ENCODE results near the gene IL17C. TPM values are rescaled to one million over a fixed set of nuclear protein-coding genes. Genes with fewer than 3 reads are reported as not detected.
"Not testable (repeated sequence)": the region's sequence is repeated elsewhere in the genome, so short reads cannot be mapped to it uniquely, and the experiment has no call there.

Gene IL17C
- total and polyA plus RNA-seq, 2 donors, result 0.05 to 0.09 TPM

GRCh38 chr16:88658714-88659113, 20.3 kb downstream of the IL17C start:
- H3K4me3 ChIP-seq (ENCODE audit: low read length in 2 of 2), result no peak overlapping the region
- peaks cover 12 to 15% of the 10 kb centered on the region in 2 donors for H3K36me3 ChIP-seq (ENCODE audit: control insufficient read depth in 2 of 2, insufficient read depth in 2 of 2, low read length in 1 of 2)
- H3K4me1 ChIP-seq (ENCODE audit: control insufficient read depth in 2 of 2, insufficient read depth in 2 of 2, low read length in 2 of 2), result peaks cover 4 to 8% of the 10 kb centered on the region in 2 donors
- H3K27me3 ChIP-seq (ENCODE audit: control insufficient read depth in 2 of 2, insufficient read depth in 1 of 2, low read length in 1 of 2), result peaks cover 0 to 7% of the 10 kb centered on the region in 2 donors
- 97% methylated on average over 15 of the region's 15 CpGs for WGBS
- no peak for DNase-seq (ENCODE audit: low read depth in 6 of 9, low spot score in 9 of 9)
- no peak overlapping the region for H3K27ac ChIP-seq (ENCODE audit: low read depth in 1 of 2, low read length in 1 of 2)
- H3K9me3 ChIP-seq (ENCODE audit: control insufficient read depth in 2 of 2, insufficient read depth in 1 of 2, low read length in 1 of 2), result peaks cover 0 to 8% of the 10 kb centered on the region in 2 donors

DNA sequence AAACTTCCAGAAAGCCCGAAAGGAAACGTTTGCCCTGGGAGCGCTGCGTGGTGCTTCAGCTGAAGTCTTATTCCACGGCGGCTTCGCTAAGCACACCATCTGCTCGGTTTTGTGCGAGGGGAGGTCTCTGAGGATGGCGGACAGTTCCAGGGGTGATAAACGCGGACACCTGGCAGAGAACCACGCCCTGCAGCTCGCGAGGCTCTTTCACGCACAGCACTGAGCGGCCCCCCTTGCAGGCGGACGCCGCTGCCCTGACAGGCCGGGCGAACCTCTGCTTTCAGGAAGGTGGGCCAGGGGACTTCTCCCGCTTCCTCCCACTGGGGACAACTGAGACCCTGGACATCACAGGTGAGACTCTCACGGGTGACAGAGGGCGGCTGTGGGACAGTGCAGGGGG, 20.8 kb downstream of the IL17C start:
- no peak for DNase-seq (ENCODE audit: low read depth in 6 of 9, low spot score in 9 of 9)
- peaks cover 12 to 15% of the 10 kb centered on the region in 2 donors for H3K36me3 ChIP-seq (ENCODE audit: control insufficient read depth in 2 of 2, insufficient read depth in 2 of 2, low read length in 1 of 2)
- H3K4me1 ChIP-seq (ENCODE audit: control insufficient read depth in 2 of 2, insufficient read depth in 2 of 2, low read length in 2 of 2), result peaks cover 4 to 12% of the 10 kb centered on the region in 2 donors
- H3K27ac ChIP-seq (ENCODE audit: low read depth in 1 of 2, low read length in 1 of 2), result no peak overlapping the region
- peaks cover 0 to 8% of the 10 kb centered on the region in 2 donors for H3K9me3 ChIP-seq (ENCODE audit: control insufficient read depth in 2 of 2, insufficient read depth in 1 of 2, low read length in 1 of 2)
- peaks cover 0 to 11% of the 10 kb centered on the region in 2 donors for H3K27me3 ChIP-seq (ENCODE audit: control insufficient read depth in 2 of 2, insufficient read depth in 1 of 2, low read length in 1 of 2)
- 98% methylated on average over 25 of the region's 25 CpGs for WGBS
- H3K4me3 ChIP-seq (ENCODE audit: low read length in 2 of 2), result no peak overlapping the region

DNA sequence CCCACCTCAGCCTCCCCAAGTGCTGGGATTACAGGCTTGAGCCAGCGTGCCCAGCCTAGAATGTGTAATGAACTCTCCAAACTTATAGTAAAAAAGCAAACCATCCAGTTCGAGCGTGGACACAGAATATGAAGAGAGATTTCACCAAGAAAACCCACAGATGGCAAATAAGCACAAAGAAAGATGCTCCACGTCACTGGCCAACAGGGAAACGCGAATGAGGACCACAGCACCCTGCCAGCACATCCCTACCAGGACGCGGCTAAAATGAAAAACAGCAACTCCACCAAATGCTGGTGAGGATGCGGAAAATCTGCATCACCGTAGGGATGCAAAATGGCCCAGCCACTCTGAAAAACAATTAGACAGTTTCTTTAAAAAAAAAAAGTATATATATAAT, 23.1 kb downstream of the IL17C start:
- Histone ChIP-seq H3K27ac (ENCODE audit: low read depth in 1 of 2, low read length in 1 of 2) (no peak overlapping the region), H3K36me3 (ENCODE audit: control insufficient read depth in 2 of 2, insufficient read depth in 2 of 2, low read length in 1 of 2) (peaks cover 3 to 4% of the 10 kb centered on the region in 2 donors), H3K27me3 (ENCODE audit: control insufficient read depth in 2 of 2, insufficient read depth in 1 of 2, low read length in 1 of 2) (peaks cover 0 to 13% of the 10 kb centered on the region in 2 donors), H3K4me1 (ENCODE audit: control insufficient read depth in 2 of 2, insufficient read depth in 2 of 2, low read length in 2 of 2) (peaks cover 4 to 13% of the 10 kb centered on the region in 2 donors), H3K9me3 (ENCODE audit: control insufficient read depth in 2 of 2, insufficient read depth in 1 of 2, low read length in 1 of 2) (peaks cover 0 to 2% of the 10 kb centered on the region in 2 donors), H3K4me3 (ENCODE audit: low read length in 2 of 2) (no peak overlapping the region)
- DNase-seq (ENCODE audit: low read depth in 6 of 9, low spot score in 9 of 9), result no peak
- WGBS, result 96% methylated on average over 10 of the region's 10 CpGs

DNA sequence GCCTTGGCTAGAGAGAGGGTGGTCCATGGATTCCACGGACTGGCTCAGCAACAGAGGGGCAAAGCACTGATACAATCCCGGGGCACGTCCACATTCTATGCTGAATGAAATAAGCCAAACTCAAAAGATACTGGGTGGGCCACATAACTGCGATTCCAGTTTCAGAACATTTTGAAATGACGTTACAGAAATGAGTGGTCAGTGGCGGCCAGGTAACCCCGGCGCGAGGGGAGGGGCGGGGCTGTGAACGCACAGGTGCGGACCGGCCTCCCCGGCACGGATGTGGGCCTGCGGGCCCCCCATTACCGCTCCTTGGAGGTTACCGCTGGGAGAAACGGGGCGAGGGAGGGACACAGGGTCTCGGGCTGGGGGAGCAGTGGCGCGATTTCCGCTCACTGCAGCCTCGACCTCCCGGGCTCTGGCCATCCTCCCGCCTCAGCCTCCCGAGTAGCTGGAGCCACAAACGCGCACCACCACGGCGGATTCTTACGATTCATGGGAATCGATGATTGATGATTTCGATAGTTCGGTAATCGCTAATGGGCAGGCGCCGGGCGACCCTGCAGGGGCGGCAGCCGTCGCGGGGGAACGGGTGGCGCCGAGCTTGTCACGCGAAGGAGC, 24.0 kb downstream of the IL17C start:
- peak overlapping the region; percentile 61 to 82 for H3K4me3 ChIP-seq (ENCODE audit: low read length in 2 of 2)
- 4% methylated on average over 49 of the region's 49 CpGs for WGBS
- H3K27ac ChIP-seq (ENCODE audit: low read depth in 1 of 2, low read length in 1 of 2), result peak overlapping the region in 1 of 2 donors; percentile 43
- peaks cover 3 to 4% of the 10 kb centered on the region in 2 donors for H3K36me3 ChIP-seq (ENCODE audit: control insufficient read depth in 2 of 2, insufficient read depth in 2 of 2, low read length in 1 of 2)
- peaks cover 0 to 2% of the 10 kb centered on the region in 2 donors for H3K9me3 ChIP-seq (ENCODE audit: control insufficient read depth in 2 of 2, insufficient read depth in 1 of 2, low read length in 1 of 2)
- DNase-seq (ENCODE audit: low read depth in 6 of 9, low spot score in 9 of 9), result no peak
- H3K27me3 ChIP-seq (ENCODE audit: control insufficient read depth in 2 of 2, insufficient read depth in 1 of 2, low read length in 1 of 2), result peaks cover 0 to 13% of the 10 kb centered on the region in 2 donors
- H3K4me1 ChIP-seq (ENCODE audit: control insufficient read depth in 2 of 2, insufficient read depth in 2 of 2, low read length in 2 of 2), result peaks cover 4 to 13% of the 10 kb centered on the region in 2 donors

DNA sequence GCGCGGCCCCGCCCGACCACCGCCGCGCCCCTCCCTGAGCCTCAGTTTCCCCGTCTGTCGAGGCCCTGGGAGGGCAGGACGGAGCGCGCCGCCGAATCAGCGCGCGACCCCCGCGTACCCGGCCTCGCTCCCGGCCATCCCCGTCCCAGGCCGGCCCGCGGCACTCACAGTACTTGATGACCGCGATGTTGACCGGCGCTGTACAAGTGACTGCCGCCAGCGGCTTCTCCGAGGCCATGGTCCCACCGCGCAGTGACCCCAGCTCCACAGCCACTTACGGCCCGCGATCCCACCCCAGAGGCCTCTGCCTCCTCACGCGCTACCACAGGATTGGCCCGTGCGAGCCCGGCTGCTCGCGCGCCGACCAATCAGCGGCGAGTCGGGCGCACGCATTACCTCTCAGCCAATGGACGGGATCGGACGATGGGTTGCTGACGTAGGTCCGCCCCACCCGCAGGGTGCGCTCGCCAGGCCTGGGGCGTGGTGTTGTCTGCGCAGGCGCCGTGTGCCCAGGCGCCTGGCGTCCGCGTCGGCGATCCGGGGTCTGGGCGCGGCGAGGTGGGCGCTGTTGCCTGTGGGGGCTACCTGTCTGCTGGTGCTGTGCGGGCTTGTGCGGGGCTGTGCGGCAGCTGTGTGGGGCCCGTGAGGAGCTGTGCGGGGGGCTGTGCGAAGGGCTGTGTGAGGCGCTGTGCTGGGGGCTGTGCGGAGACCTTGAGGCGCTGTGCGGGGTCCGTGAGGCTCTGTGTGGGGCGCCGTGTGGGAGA, 24.7 kb downstream of the IL17C start, which contains the start of gene MVD:
MVD (minus strand) TSS at position 249 of the 764 bp plus-strand sequence; CDS start at position 238, 11 bp downstream.
- Histone ChIP-seq H3K4me3 (ENCODE audit: low read length in 2 of 2) (peak within 1 kb of the TSS; percentile 61 to 82), H3K27me3 (ENCODE audit: control insufficient read depth in 2 of 2, insufficient read depth in 1 of 2, low read length in 1 of 2) (peaks cover 0 to 13% of the 10 kb centered on the region in 2 donors), H3K4me1 (ENCODE audit: control insufficient read depth in 2 of 2, insufficient read depth in 2 of 2, low read length in 2 of 2) (peaks cover 4 to 13% of the 10 kb centered on the region in 2 donors), H3K36me3 (ENCODE audit: control insufficient read depth in 2 of 2, insufficient read depth in 2 of 2, low read length in 1 of 2) (peaks cover 0 to 3% of the 10 kb centered on the region in 2 donors), H3K27ac (ENCODE audit: low read depth in 1 of 2, low read length in 1 of 2) (peak within 1 kb of the TSS in 1 of 2 donors; percentile 73), H3K9me3 (ENCODE audit: control insufficient read depth in 2 of 2, insufficient read depth in 1 of 2, low read length in 1 of 2) (peaks cover 0 to 2% of the 10 kb centered on the region in 2 donors)
- DNase-seq (ENCODE audit: low read depth in 6 of 9, low spot score in 9 of 9), result peak; percentile 91 to 97 (median 94)
- under 1% methylated on average over 88 of the region's 88 CpGs for WGBS

DNA sequence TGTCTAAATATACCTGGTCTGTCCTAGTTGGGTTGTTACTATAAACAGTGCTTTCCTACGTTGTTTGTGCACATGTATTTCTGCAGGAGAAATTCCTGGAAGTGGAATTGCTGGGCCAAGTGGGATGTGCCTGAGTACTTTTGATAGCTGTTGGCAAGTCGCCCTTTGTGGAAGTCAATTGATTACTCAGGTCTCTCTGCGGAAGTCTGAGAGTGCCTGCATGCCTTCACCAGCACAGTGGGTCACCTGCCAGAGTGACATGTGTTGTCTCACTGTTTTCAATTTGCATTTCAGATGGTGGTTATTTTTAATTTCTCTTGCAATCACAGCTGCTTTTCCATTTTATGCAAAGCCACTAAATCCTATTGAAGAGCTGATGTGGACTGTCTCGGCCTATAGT, 26.8 kb downstream of the IL17C start:
- no peak overlapping the region for H3K27ac ChIP-seq (ENCODE audit: low read depth in 1 of 2, low read length in 1 of 2)
- 95% methylated on average over 4 of the region's 4 CpGs for WGBS
- DNase-seq (ENCODE audit: low read depth in 6 of 9, low spot score in 9 of 9), result no peak

GRCh38 chr16:88665570-88665969, 27.2 kb downstream of the IL17C start:
- Histone ChIP-seq H3K27ac (ENCODE audit: low read depth in 1 of 2, low read length in 1 of 2) (no peak overlapping the region), H3K4me1 (ENCODE audit: control insufficient read depth in 2 of 2, insufficient read depth in 2 of 2, low read length in 2 of 2) (peaks cover 4 to 13% of the 10 kb centered on the region in 2 donors), H3K36me3 (ENCODE audit: control insufficient read depth in 2 of 2, insufficient read depth in 2 of 2, low read length in 1 of 2) (no peaks in the 10 kb centered on the region), H3K9me3 (ENCODE audit: control insufficient read depth in 2 of 2, insufficient read depth in 1 of 2, low read length in 1 of 2) (no peaks in the 10 kb centered on the region), H3K27me3 (ENCODE audit: control insufficient read depth in 2 of 2, insufficient read depth in 1 of 2, low read length in 1 of 2) (peaks cover 0 to 13% of the 10 kb centered on the region in 2 donors), H3K4me3 (ENCODE audit: low read length in 2 of 2) (no peak overlapping the region)
- WGBS, result 98% methylated on average over 3 of the region's 3 CpGs
- no peak for DNase-seq (ENCODE audit: low read depth in 6 of 9, low spot score in 9 of 9)

More for the DNA sequence above, 26.8 kb downstream of the IL17C start:
- H3K27me3 ChIP-seq (ENCODE audit: control insufficient read depth in 2 of 2, insufficient read depth in 1 of 2, low read length in 1 of 2), result peaks cover 0 to 13% of the 10 kb centered on the region in 2 donors
- H3K36me3 ChIP-seq (ENCODE audit: control insufficient read depth in 2 of 2, insufficient read depth in 2 of 2, low read length in 1 of 2), result no peaks in the 10 kb centered on the region
- H3K4me3 ChIP-seq (ENCODE audit: low read length in 2 of 2), result no peak overlapping the region
- peaks cover 4 to 13% of the 10 kb centered on the region in 2 donors for H3K4me1 ChIP-seq (ENCODE audit: control insufficient read depth in 2 of 2, insufficient read depth in 2 of 2, low read length in 2 of 2)
- no peaks in the 10 kb centered on the region for H3K9me3 ChIP-seq (ENCODE audit: control insufficient read depth in 2 of 2, insufficient read depth in 1 of 2, low read length in 1 of 2)

GRCh38 chr16:88667461-88667860, 29.1 kb downstream of the IL17C start:
- Histone ChIP-seq H3K4me3 (ENCODE audit: low read length in 2 of 2) (no peak overlapping the region), H3K9me3 (ENCODE audit: control insufficient read depth in 2 of 2, insufficient read depth in 1 of 2, low read length in 1 of 2) (no peaks in the 10 kb centered on the region), H3K27ac (ENCODE audit: low read depth in 1 of 2, low read length in 1 of 2) (no peak overlapping the region), H3K27me3 (ENCODE audit: control insufficient read depth in 2 of 2, insufficient read depth in 1 of 2, low read length in 1 of 2) (peaks cover 0 to 9% of the 10 kb centered on the region in 2 donors), H3K4me1 (ENCODE audit: control insufficient read depth in 2 of 2, insufficient read depth in 2 of 2, low read length in 2 of 2) (peaks cover 0 to 8% of the 10 kb centered on the region in 2 donors), H3K36me3 (ENCODE audit: control insufficient read depth in 2 of 2, insufficient read depth in 2 of 2, low read length in 1 of 2) (no peaks in the 10 kb centered on the region)
- WGBS, result 91% methylated on average over 5 of the region's 5 CpGs
- no peak for DNase-seq (ENCODE audit: low read depth in 6 of 9, low spot score in 9 of 9)

- WGBS, result 97% methylated on average over 8 of the region's 8 CpGs
- H3K9me3 ChIP-seq (ENCODE audit: control insufficient read depth in 2 of 2, insufficient read depth in 1 of 2, low read length in 1 of 2); H3K27me3 ChIP-seq (ENCODE audit: control insufficient read depth in 2 of 2, insufficient read depth in 1 of 2, low read length in 1 of 2); H3K36me3 ChIP-seq (ENCODE audit: control insufficient read depth in 2 of 2, insufficient read depth in 2 of 2, low read length in 1 of 2); H3K27ac ChIP-seq (ENCODE audit: low read depth in 1 of 2, low read length in 1 of 2); H3K4me3 ChIP-seq (ENCODE audit: low read length in 2 of 2); DNase-seq (ENCODE audit: low read depth in 6 of 9, low spot score in 9 of 9); H3K4me1 ChIP-seq (ENCODE audit: control insufficient read depth in 2 of 2, insufficient read depth in 2 of 2, low read length in 2 of 2): not testable (repeated sequence)
Measured at GRCh38 chr16:88669493-88669892, 31.1 kb downstream of the IL17C start.

Measured in thymus (tissue), 11 donors.